CD14-positive monocyte (primary cell): ENCODE data around the gene IL27RA. TPM values are rescaled to one million over a fixed set of nuclear protein-coding genes. Genes with fewer than 3 reads are reported as not detected.
A peak's percentile ranks its signal among the peaks of the same experiment; 100 is the strongest.

ENCODE experiments used
- DNase-seq, 3 donors: peaks; one replicate each; pipeline ENCODE4 v3.0.0-alpha.2; 2011 to 2022
- H2AFZ ChIP-seq: 2 replicates; pipeline ENCODE4 v1.6.0; 2012; ENCODE audit warnings: mild to moderate bottlenecking, low read depth, low read length, inconsistent platforms; ENCODE audit not compliant: insufficient read depth, poor library complexity, severe bottlenecking
- H3K27ac ChIP-seq, 2 donors: 1 replicate in 1 of 2; 2 replicates in 1 of 2; pipeline ENCODE4 v1.5.1; 2012 to 2013; ENCODE audit warnings: low read length in 2 of 2, control low read depth in 1 of 2, inconsistent platforms in 1 of 2, low read depth in 1 of 2, mild to moderate bottlenecking in 1 of 2
- H3K27me3 ChIP-seq, 2 donors: one replicate each; pipeline versions ENCODE4 v1.6.0 to v1.6.1; 2011 to 2013; ENCODE audit warnings: low read length in 2 of 2; ENCODE audit not compliant: control insufficient read depth in 2 of 2, insufficient read depth in 2 of 2
- H3K36me3 ChIP-seq, 2 donors: replicated peaks in 1 of 2; 1 replicate in 1 of 2; 2 replicates in 1 of 2; pipeline versions ENCODE4 v1.5.1 to v1.6.1; 2012 to 2013; ENCODE audit warnings: low read length in 2 of 2, control low read depth in 1 of 2, inconsistent platforms in 1 of 2, mild to moderate bottlenecking in 1 of 2; ENCODE audit not compliant: insufficient read depth in 2 of 2, control insufficient read depth in 1 of 2
- H3K4me1 ChIP-seq, 2 donors: 1 replicate in 1 of 2; 2 replicates in 1 of 2; pipeline versions ENCODE4 v1.5.1 to v1.6.1; 2012 to 2013; ENCODE audit warnings: low read length in 2 of 2, control low read depth in 1 of 2, inconsistent platforms in 1 of 2, mild to moderate bottlenecking in 1 of 2, moderate library complexity in 1 of 2; ENCODE audit not compliant: insufficient read depth in 2 of 2, control insufficient read depth in 1 of 2
- H3K4me2 ChIP-seq: replicated peaks from 2 replicates; pipeline ENCODE3; 2012; ENCODE audit warnings: low read length, moderate library complexity, mild to moderate bottlenecking; ENCODE audit not compliant: poor library complexity, severe bottlenecking; ENCODE audit errors: extremely low read depth
- H3K4me3 ChIP-seq, 3 experiments: fragments of 200-600 bp in 1 of 3; sonication (generic) in 1 of 3; replicated peaks in 1 of 3; 1 replicate in 2 of 3; 2 replicates in 1 of 3; pipeline ENCODE4 v1.5.1; 2011 to 2013; ENCODE audit warnings: low read length in 3 of 3, mild to moderate bottlenecking in 3 of 3, control low read depth in 2 of 3, low read depth in 2 of 3, inconsistent platforms in 1 of 3, moderate library complexity in 1 of 3
- H3K79me2 ChIP-seq: 2 replicates; pipeline ENCODE4 v1.6.0; 2012; ENCODE audit warnings: mild to moderate bottlenecking, control low read depth, inconsistent platforms, low read length, moderate library complexity; ENCODE audit not compliant: insufficient read depth
- H3K9ac ChIP-seq: 2 replicates; pipeline ENCODE4 v1.6.0; 2017; ENCODE audit warnings: low read length, mild to moderate bottlenecking; ENCODE audit not compliant: insufficient read depth, poor library complexity, severe bottlenecking
- H3K9me3 ChIP-seq, 2 donors: replicated peaks in 1 of 2; 1 replicate in 1 of 2; 2 replicates in 1 of 2; pipeline versions ENCODE4 v1.5.1 to v1.6.1; 2012 to 2013; ENCODE audit warnings: low read length in 2 of 2, control low read depth in 1 of 2; ENCODE audit not compliant: control insufficient read depth in 1 of 2, insufficient read depth in 1 of 2
- H4K20me1 ChIP-seq: 2 replicates; pipeline ENCODE4 v1.6.0; 2012; ENCODE audit warnings: mild to moderate bottlenecking, low read length, control low read depth, moderate library complexity; ENCODE audit not compliant: insufficient read depth
- H3K27ac Mint-ChIP-seq, 7 donors: one replicate each; pipeline ENCODE4 v1.8.0; 2020; ENCODE audit warnings: mild to moderate bottlenecking in 7 of 7, mixed read lengths in 7 of 7, moderate library complexity in 6 of 7, inconsistent platforms in 2 of 7
- H3K27me3 Mint-ChIP-seq, 3 donors: one replicate each; pipeline ENCODE4 v1.8.0; 2021 to 2022; ENCODE audit warnings: low read depth in 3 of 3, mild to moderate bottlenecking in 3 of 3, mixed read lengths in 3 of 3, moderate library complexity in 3 of 3, inconsistent platforms in 1 of 3
- H3K36me3 Mint-ChIP-seq, 2 donors: one replicate each; pipeline ENCODE4 v1.8.0; 2020; ENCODE audit warnings: mixed read lengths in 2 of 2, inconsistent platforms in 1 of 2, mild to moderate bottlenecking in 1 of 2
- H3K4me1 Mint-ChIP-seq: one replicate; pipeline ENCODE4 v1.8.0; 2020; ENCODE audit warnings: mild to moderate bottlenecking, mixed read lengths
- H3K4me3 Mint-ChIP-seq, 2 donors: one replicate each; pipeline ENCODE4 v1.8.0; 2020; ENCODE audit warnings: mild to moderate bottlenecking in 2 of 2, mixed read lengths in 2 of 2, moderate library complexity in 1 of 2
- H3K9me3 Mint-ChIP-seq, 7 donors: one replicate each; pipeline ENCODE4 v1.8.0; 2020 to 2022; ENCODE audit warnings: mixed read lengths in 7 of 7, mild to moderate bottlenecking in 6 of 7, moderate library complexity in 6 of 7, inconsistent platforms in 2 of 7
- WGBS: methylation state at CpG from one replicate; pipeline ENCODE4 v1.1.5; 2013; ENCODE audit warnings: missing lambda C conversion rate; ENCODE audit not compliant: insufficient coverage; 5-methylcytosine and 5-hydroxymethylcytosine counted together
- intact Hi-C, 2 donors: fragments of 100-400 bp; cut with micrococcal nuclease; formaldehyde crosslinking; loops; one replicate each; pipeline versions ENCODE4 v1.15.0 to v1.15.1; 2023
- polyA plus RNA-seq, 3 donors: library from polyadenylated mRNA; depleted of rRNA in 1 of 3; unstranded in 2 of 3; stranded (reverse) in 1 of 3; fragments of 300-500 nt in 2 of 3; fragments of >200 nt in 1 of 3; fragmentation: Illumina TruSeq in 2 of 3; gene quantifications; 1 replicate in 2 of 3; 2 replicates in 1 of 3; pipeline ENCODE4 v1.2.3, GENCODE V29; 2012 to 2021
- TF ChIP-seq, protein P1 (sequence below): fragments of 200-600 bp; IDR thresholded peaks from one replicate; pipeline ENCODE4 v1.8.0; 2022; ENCODE audit warnings: antibody characterized with exemption, mild to moderate bottlenecking

Gene IL27RA
- polyA plus RNA-seq, 3 donors: 40.4 to 61.5 (median 54.9) TPM

DNA sequence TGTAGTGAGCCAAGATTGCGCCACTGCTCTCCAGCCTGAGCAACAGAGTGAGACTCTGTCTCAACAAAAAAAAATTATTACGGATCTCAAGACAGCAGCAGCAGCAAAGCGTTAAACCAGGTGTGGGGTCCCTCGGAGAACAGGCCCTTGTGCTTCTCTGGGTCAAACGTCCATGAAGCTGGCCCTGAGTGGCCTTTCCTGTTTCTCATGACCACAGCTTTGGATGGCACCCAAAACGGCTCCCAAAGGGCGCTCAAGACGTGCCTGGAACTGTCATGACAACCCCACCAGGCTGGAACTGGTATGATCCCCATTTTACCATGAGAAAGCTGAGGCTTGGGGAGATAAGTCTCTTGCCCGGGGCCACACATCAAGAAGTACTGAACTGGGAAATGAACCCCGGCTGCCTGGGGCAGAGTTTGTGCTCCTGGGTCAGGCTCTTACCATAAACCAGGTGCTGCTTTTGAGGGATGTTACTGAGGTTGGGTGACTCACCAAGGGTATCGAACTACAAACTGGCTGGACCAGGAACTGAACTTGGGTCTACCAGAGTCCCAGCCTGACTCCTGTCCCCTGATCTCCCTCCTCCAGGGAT is 70.6 kb downstream of the IL27RA start:
- 94% methylated on average over 11 of the region's 11 CpGs for WGBS
- no peak overlapping the region for H3K4me3 ChIP-seq
- no peak for DNase-seq
- H3K79me2 ChIP-seq: no peaks in the 10 kb centered on the region
- H3K27me3 ChIP-seq: no peaks in the 10 kb centered on the region
- H3K36me3 ChIP-seq: peaks cover 79 to 97% of the 10 kb centered on the region in 2 donors
- no peak overlapping the region for H2AFZ ChIP-seq
- no peak overlapping the region for H3K4me2 ChIP-seq
- no peak overlapping the region for H3K27ac ChIP-seq
- H3K9me3 ChIP-seq: no peaks in the 10 kb centered on the region
- peaks cover 88% of the 10 kb centered on the region for H4K20me1 ChIP-seq
- TF ChIP-seq, protein P1, sequence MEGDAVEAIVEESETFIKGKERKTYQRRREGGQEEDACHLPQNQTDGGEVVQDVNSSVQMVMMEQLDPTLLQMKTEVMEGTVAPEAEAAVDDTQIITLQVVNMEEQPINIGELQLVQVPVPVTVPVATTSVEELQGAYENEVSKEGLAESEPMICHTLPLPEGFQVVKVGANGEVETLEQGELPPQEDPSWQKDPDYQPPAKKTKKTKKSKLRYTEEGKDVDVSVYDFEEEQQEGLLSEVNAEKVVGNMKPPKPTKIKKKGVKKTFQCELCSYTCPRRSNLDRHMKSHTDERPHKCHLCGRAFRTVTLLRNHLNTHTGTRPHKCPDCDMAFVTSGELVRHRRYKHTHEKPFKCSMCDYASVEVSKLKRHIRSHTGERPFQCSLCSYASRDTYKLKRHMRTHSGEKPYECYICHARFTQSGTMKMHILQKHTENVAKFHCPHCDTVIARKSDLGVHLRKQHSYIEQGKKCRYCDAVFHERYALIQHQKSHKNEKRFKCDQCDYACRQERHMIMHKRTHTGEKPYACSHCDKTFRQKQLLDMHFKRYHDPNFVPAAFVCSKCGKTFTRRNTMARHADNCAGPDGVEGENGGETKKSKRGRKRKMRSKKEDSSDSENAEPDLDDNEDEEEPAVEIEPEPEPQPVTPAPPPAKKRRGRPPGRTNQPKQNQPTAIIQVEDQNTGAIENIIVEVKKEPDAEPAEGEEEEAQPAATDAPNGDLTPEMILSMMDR: no peak
- no peak overlapping the region for H3K9ac ChIP-seq
- Mint-ChIP-seq H3K9me3 (peaks cover 0 to 2% (median 0%) of the 10 kb centered on the region in 7 donors), H3K27me3 (peaks cover 0 to 2% (median 0%) of the 10 kb centered on the region in 3 donors), H3K27ac (peak overlapping the region in 1 of 7 donors; percentile 3), H3K36me3 (peaks cover 65 to 95% of the 10 kb centered on the region in 2 donors), H3K4me1 (no peaks in the 10 kb centered on the region), H3K4me3 (no peak overlapping the region)
- intact Hi-C loops: no loop called here
- H3K4me1 ChIP-seq: no peaks in the 10 kb centered on the region

DNA sequence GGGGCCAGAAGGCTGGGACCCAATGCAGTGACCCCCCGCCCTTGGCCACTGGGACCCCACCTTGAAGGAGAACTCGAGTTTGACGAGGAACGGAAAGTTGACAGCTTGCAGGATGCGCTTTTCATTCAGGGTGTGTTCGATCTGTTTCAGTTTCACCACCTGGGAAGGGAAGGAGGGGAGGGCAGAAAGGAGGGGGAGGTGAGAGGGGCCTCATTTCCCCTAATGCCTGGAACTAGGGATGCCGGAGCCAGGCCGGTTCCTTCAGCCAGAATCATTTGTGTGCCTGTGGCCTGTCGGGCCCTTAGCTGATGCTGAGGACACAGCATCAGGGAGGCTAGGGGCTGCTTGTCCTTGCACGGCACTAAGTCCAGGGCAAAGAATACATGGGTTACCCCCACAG is 71.2 kb downstream of the IL27RA start:
- H3K27ac Mint-ChIP-seq: peak overlapping the region in 1 of 7 donors; percentile 3
- H3K9ac ChIP-seq: no peak overlapping the region
- H3K79me2 ChIP-seq: peaks cover 3% of the 10 kb centered on the region
- no peak overlapping the region for H3K4me2 ChIP-seq
- no peak overlapping the region for H3K4me3 ChIP-seq
- H3K4me1 ChIP-seq: no peaks in the 10 kb centered on the region
- TF ChIP-seq, protein P1: no peak
- whole genome bisulfite sequencing: 92% methylated on average over 6 of the region's 10 CpGs
- no peaks in the 10 kb centered on the region for H3K4me1 Mint-ChIP-seq
- peaks cover 63 to 95% of the 10 kb centered on the region in 2 donors for H3K36me3 Mint-ChIP-seq
- H3K9me3 Mint-ChIP-seq: peaks cover 0 to 2% (median 0%) of the 10 kb centered on the region in 7 donors
- H3K36me3 ChIP-seq: peaks cover 79 to 97% of the 10 kb centered on the region in 2 donors
- peaks cover 88% of the 10 kb centered on the region for H4K20me1 ChIP-seq
- H3K27ac ChIP-seq: no peak overlapping the region
- H2AFZ ChIP-seq: no peak overlapping the region
- intact Hi-C loops: no loop called here
- no peak overlapping the region for H3K4me3 Mint-ChIP-seq
- peaks cover 0 to 2% (median 0%) of the 10 kb centered on the region in 3 donors for H3K27me3 Mint-ChIP-seq
- no peaks in the 10 kb centered on the region for H3K9me3 ChIP-seq
- no peak for DNase-seq
- no peaks in the 10 kb centered on the region for H3K27me3 ChIP-seq

Other genes with a start within 250 kb of the IL27RA start
- gene ZSWIM4, start 236.3 kb upstream of the IL27RA start, polyA plus RNA-seq: 1 to 10 TPM in 1 of 3 donors, under 1 TPM in 2; 0.19 to 1.1 (median 0.23) TPM
- gene NANOS3, start 154.6 kb upstream of the IL27RA start, polyA plus RNA-seq: not detected
- under 1 TPM in 2 of 3 donors, not detected in 1; 0.05 to 0.28 TPM for gene BRME1, start 125.6 kb upstream of the IL27RA start, polyA plus RNA-seq
- gene CC2D1A, start 125.6 kb upstream of the IL27RA start, polyA plus RNA-seq: 10 to 100 TPM in 1 of 3 donors, 1 to 10 TPM in 2; 4.6 to 27.0 (median 6.2) TPM
- gene PODNL1, start 93.3 kb upstream of the IL27RA start, polyA plus RNA-seq: 1 to 10 TPM; 1.2 to 1.4 (median 1.3) TPM
- gene DCAF15, start 79.3 kb upstream of the IL27RA start, polyA plus RNA-seq: 100 to 1,000 TPM in 1 of 3 donors, 1 to 10 TPM in 2; 2.8 to 116 (median 3.4) TPM
- 10 to 100 TPM in 1 of 3 donors, under 1 TPM in 2; 0.89 to 12.8 (median 0.95) TPM for gene RFX1, start 25.4 kb upstream of the IL27RA start, polyA plus RNA-seq
- not detected for gene RLN3, start 3.6 kb upstream of the IL27RA start, polyA plus RNA-seq
- not detected for gene PALM3, start 30.3 kb downstream of the IL27RA start, polyA plus RNA-seq
- under 1 TPM; 0.42 to 0.77 (median 0.52) TPM for gene MISP3, start 41.0 kb downstream of the IL27RA start, polyA plus RNA-seq
- gene C19orf67, start 54.0 kb downstream of the IL27RA start, polyA plus RNA-seq: not detected
- gene SAMD1, start 59.0 kb downstream of the IL27RA start, polyA plus RNA-seq: 10 to 100 TPM in 1 of 3 donors, 1 to 10 TPM in 1, under 1 TPM in 1; 0.78 to 19.4 (median 1.4) TPM
- 100 to 1,000 TPM in 1 of 3 donors, 1 to 10 TPM in 2; 2.0 to 231 (median 3.8) TPM for gene PRKACA, start 86.0 kb downstream of the IL27RA start, polyA plus RNA-seq
- 10 to 100 TPM in 1 of 3 donors, 1 to 10 TPM in 2; 6.3 to 13.4 (median 9.2) TPM for gene ASF1B, start 104.8 kb downstream of the IL27RA start, polyA plus RNA-seq
- gene ADGRL1, start 174.4 kb downstream of the IL27RA start, polyA plus RNA-seq: 1 to 10 TPM in 1 of 3 donors, not detected in 2; 1.7 TPM